Measurements from ENCODE around the gene ZNF628.

The ZNF628 gene

GRCh38 chr19:55465460-55466240 is 10.8 kb upstream of the ZNF628 start:
- DNase-seq, result no peak

- DNase-seq, result no peak
These were observed 10.2 kb upstream of the ZNF628 start for GRCh38 chr19:55466241-55466614.

GRCh38 chr19:55467236-55468053 is 9.0 kb upstream of the ZNF628 start:
- DNase-seq, result peak; percentile 44

GRCh38 chr19:55468054-55468393 is 8.4 kb upstream of the ZNF628 start:
- no peak for DNase-seq

- no peak for DNase-seq
These were observed 5.2 kb upstream of the ZNF628 start for GRCh38 chr19:55471266-55471665.

- peak; percentile 72 for DNase-seq
These were observed 4.0 kb upstream of the ZNF628 start for GRCh38 chr19:55472463-55472862.

GRCh38 chr19:55473225-55474012 is 3.0 kb upstream of the ZNF628 start:
- no peak for DNase-seq

- DNase-seq, result peak; percentile 46
These were observed 1.9 kb upstream of the ZNF628 start for GRCh38 chr19:55474269-55475265.

- DNase-seq, result no peak
These were observed 1.5 kb downstream of the ZNF628 start for GRCh38 chr19:55477905-55478304.

GRCh38 chr19:55478364-55478763 is 1.9 kb downstream of the ZNF628 start:
- no peak for DNase-seq

- DNase-seq, result no peak
These were observed 2.6 kb downstream of the ZNF628 start for GRCh38 chr19:55479045-55479444.

- DNase-seq, result no peak
These were observed 3.2 kb downstream of the ZNF628 start for GRCh38 chr19:55479451-55480230.

GRCh38 chr19:55481148-55481793 is 4.9 kb downstream of the ZNF628 start:
- no peak for DNase-seq

- no peak for DNase-seq
These were observed 5.4 kb downstream of the ZNF628 start for GRCh38 chr19:55481794-55482155.

GRCh38 chr19:55482156-55482961 is 5.9 kb downstream of the ZNF628 start:
- no peak for DNase-seq

- DNase-seq, result no peak
These were observed 6.7 kb downstream of the ZNF628 start for GRCh38 chr19:55482967-55483705.

GRCh38 chr19:55483706-55484592 is 7.5 kb downstream of the ZNF628 start:
- DNase-seq, result no peak
